GM21576 (cell line): ENCODE measurements around the gene JMY.

Source experiments
- ATAC-seq: cut with Tn5 transposase; IDR thresholded peaks from one replicate; pipeline ENCODE4 v1.9.1; 2021; ENCODE audit warnings: mild to moderate bottlenecking, moderate library complexity; ENCODE audit not compliant: unreplicated experiment

JMY gene

GRCh38 chr5:79235634-79236361 is at the start of gene JMY:
Gene JMY, plus strand, starts transcription at chr5:79236131. Its CDS starts 520 bp downstream, at chr5:79236651.
- peak; percentile 54 for ATAC-seq

- no peak for ATAC-seq
Measured at GRCh38 chr5:79186455-79186854, 49.5 kb upstream of the JMY start.

GRCh38 chr5:79189439-79190234 is 46.3 kb upstream of the JMY start:
- ATAC-seq = no peak

- no peak for ATAC-seq
Measured at GRCh38 chr5:79190235-79190529, 45.7 kb upstream of the JMY start.

GRCh38 chr5:79191457-79191856 is 44.5 kb upstream of the JMY start:
- ATAC-seq = no peak

- ATAC-seq = no peak
Measured at GRCh38 chr5:79193643-79194042, 42.3 kb upstream of the JMY start.

GRCh38 chr5:79200573-79201183 is 35.3 kb upstream of the JMY start:
- no peak for ATAC-seq

GRCh38 chr5:79201206-79201605 is 34.7 kb upstream of the JMY start:
- ATAC-seq = no peak

GRCh38 chr5:79202076-79202475 is 33.9 kb upstream of the JMY start:
- ATAC-seq = no peak

GRCh38 chr5:79205965-79206364 is 30.0 kb upstream of the JMY start:
- no peak for ATAC-seq

GRCh38 chr5:79206541-79206940 is 29.4 kb upstream of the JMY start:
- ATAC-seq = no peak

GRCh38 chr5:79209505-79209904 is 26.4 kb upstream of the JMY start:
- no peak for ATAC-seq

- no peak for ATAC-seq
Measured at GRCh38 chr5:79224286-79224984, 11.5 kb upstream of the JMY start.

- ATAC-seq = no peak
Measured at GRCh38 chr5:79225026-79225425, 10.9 kb upstream of the JMY start.

GRCh38 chr5:79225441-79225840 is 10.5 kb upstream of the JMY start:
- no peak for ATAC-seq

- no peak for ATAC-seq
Measured at GRCh38 chr5:79227484-79228025, 8.4 kb upstream of the JMY start.

- peak; percentile 69 for ATAC-seq
Measured at GRCh38 chr5:79229357-79230174, 6.4 kb upstream of the JMY start.

GRCh38 chr5:79235261-79235633 is 684 bp upstream of the JMY start:
- no peak for ATAC-seq

GRCh38 chr5:79236362-79236969 is 535 bp downstream of the JMY start:
- peak; percentile 19 for ATAC-seq
